GM23248 (cell line): ENCODE data around the gene JMJD1C.

Experiments used
- EZH2 ChIP-seq: fragments of 200-600 bp; sonication (generic); IDR thresholded peaks from 2 replicates; pipeline ENCODE4 v1.6.1; 2018; ENCODE audit warnings: antibody characterized with exemption, mild to moderate bottlenecking; ENCODE audit not compliant: insufficient read depth, poor library complexity, severe bottlenecking
- EZH2phosphoT487 ChIP-seq: fragments of 200-600 bp; sonication (generic); IDR thresholded peaks from 2 replicates; pipeline ENCODE4 v1.6.1; 2018; ENCODE audit warnings: antibody characterized with exemption, moderate library complexity, mild to moderate bottlenecking, low read depth; ENCODE audit not compliant: insufficient read depth

DNA sequence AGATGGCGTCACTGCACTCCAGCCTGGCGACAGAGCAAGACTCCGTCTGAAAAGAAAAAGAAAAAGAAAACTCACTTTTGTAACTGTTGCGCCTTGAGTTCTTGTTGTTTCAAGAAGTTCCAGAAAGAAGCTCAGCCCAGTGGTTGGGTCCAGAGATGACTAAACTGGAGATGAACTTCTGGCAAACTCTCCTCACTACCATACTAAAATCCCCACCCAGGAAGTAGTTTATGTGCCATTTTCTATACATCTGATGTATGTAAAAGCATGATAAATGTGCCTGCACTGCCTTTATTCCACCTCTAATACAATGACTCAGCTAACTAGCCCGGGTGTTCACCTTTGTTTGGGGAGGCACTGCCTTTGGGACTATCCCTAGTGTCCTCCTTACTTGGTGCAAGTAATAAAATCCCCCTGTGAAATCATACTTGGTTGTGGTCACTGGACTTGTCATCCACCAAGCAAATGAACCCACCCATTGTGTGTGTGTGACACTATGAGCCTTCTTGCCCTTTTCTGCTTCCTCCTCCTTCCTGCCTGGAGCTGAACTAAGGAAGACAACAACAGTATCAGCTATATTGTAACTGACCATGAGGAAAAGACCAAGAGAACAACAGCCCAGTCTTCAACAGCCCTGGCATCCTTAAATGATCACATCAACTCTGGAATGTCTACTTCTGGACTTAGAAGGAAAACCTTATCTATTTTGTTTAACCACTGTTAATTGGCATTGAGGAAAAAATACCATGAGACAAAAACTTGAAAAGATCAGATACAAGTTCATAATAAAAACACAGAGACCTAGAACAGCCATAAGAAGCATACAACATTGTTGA is 33.6 kb downstream of the JMJD1C start:
- TF ChIP-seq EZH2phosphoT487 (no peak), EZH2 (no peak)
